PFSK-1 (cell line): Measurements from ENCODE around the gene TMOD2.

Experiments used
- FOXP2 ChIP-seq: optimal IDR thresholded peaks from 2 replicates; pipeline ENCODE3; 2011; ENCODE audit warnings: borderline replicate concordance, control low read depth, inconsistent platforms; ENCODE audit not compliant: insufficient read depth; ENCODE audit errors: extremely low read length, extremely low read depth
- POLR2AphosphoS5 ChIP-seq: IDR thresholded peaks from 2 replicates; pipeline ENCODE4 v1.6.1; 2012; ENCODE audit warnings: low read depth, mild to moderate bottlenecking, control low read depth, low read length, moderate library complexity
- REST ChIP-seq, 2 experiments: IDR thresholded peaks; 2 replicates each; pipeline versions ENCODE4 v1.6.1 to v1.8.0; 2011 to 2012; ENCODE audit warnings: low read depth in 2 of 2, low read length in 2 of 2, control low read depth in 1 of 2, inconsistent platforms in 1 of 2, mild to moderate bottlenecking in 1 of 2, moderate library complexity in 1 of 2; ENCODE audit not compliant: insufficient read depth in 1 of 2
- SIN3A ChIP-seq: IDR thresholded peaks from 2 replicates; pipeline ENCODE4 v1.6.1; 2012; ENCODE audit warnings: mild to moderate bottlenecking, low read length, moderate library complexity, borderline replicate concordance; ENCODE audit not compliant: insufficient read depth
- TAF1 ChIP-seq: IDR thresholded peaks from 2 replicates; pipeline ENCODE4 v1.6.1; 2012; ENCODE audit warnings: low read length, control low read depth, borderline replicate concordance; ENCODE audit not compliant: insufficient read depth

Gene TMOD2

GRCh38 chr15:51846463-51847230, 95.2 kb downstream of the TMOD2 start:
- no peak for TF ChIP-seq FOXP2
- TF ChIP-seq POLR2AphosphoS5: no peak
- no peak for TF ChIP-seq REST (IDR thresholded peaks at IDR 0.05; ENCODE audit: insufficient read depth in 1 of 2, low read depth in 2 of 2, low read length in 2 of 2)
- no peak for TF ChIP-seq SIN3A
- TF ChIP-seq TAF1: no peak

GRCh38 chr15:51848811-51849210, 97.4 kb downstream of the TMOD2 start:
- no peak for TF ChIP-seq SIN3A
- TF ChIP-seq POLR2AphosphoS5: no peak
- no peak for TF ChIP-seq FOXP2
- no peak for TF ChIP-seq TAF1
- TF ChIP-seq REST (IDR thresholded peaks at IDR 0.05; ENCODE audit: insufficient read depth in 1 of 2, low read depth in 2 of 2, low read length in 2 of 2): no peak

DNA sequence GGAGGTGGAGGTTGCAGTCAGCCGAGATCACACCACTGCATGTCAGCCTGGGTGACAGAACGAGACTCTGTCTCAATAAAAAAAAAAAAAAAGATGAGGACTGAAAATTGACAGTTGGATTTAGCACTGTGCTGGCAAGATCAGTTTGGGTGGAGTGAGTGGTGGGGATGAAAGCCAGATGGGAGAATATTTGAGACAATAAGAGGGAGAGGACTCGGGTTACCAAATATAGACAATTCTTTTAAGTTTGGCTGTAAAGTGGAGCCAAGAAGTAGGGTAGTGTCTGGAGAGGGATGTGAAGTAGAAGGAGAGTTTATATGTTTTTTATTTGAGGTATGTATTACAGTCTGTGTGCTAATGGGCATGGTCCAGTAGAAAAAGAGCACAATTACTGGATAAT, 98.5 kb downstream of the TMOD2 start:
- TF ChIP-seq TAF1 (no peak), REST (IDR thresholded peaks at IDR 0.05; ENCODE audit: insufficient read depth in 1 of 2, low read depth in 2 of 2, low read length in 2 of 2) (no peak), SIN3A (no peak), FOXP2 (no peak), POLR2AphosphoS5 (no peak)

- TF ChIP-seq FOXP2 (no peak), REST (IDR thresholded peaks at IDR 0.05; ENCODE audit: insufficient read depth in 1 of 2, low read depth in 2 of 2, low read length in 2 of 2) (no peak), SIN3A (no peak), POLR2AphosphoS5 (no peak), TAF1 (no peak)
Measured at GRCh38 chr15:51853998-51854397, 102.6 kb downstream of the TMOD2 start.

- TF ChIP-seq REST (IDR thresholded peaks at IDR 0.05; ENCODE audit: insufficient read depth in 1 of 2, low read depth in 2 of 2, low read length in 2 of 2) (no peak), SIN3A (no peak), TAF1 (no peak), FOXP2 (no peak), POLR2AphosphoS5 (no peak)
Measured at GRCh38 chr15:51855612-51856011, 104.2 kb downstream of the TMOD2 start.
